C4-2B (cell line): ENCODE measurements around the gene MRC2.
"Not testable (repeated sequence)": the region's sequence is repeated elsewhere in the genome, so short reads cannot be mapped to it uniquely, and the experiment has no call there.

ENCODE experiments used
- H3K27ac ChIP-seq: fragments of 450-650 bp; 2 replicates; pipeline ENCODE4 v1.5.1; 2017
- ZFX ChIP-seq: fragments of 450-650 bp; IDR thresholded peaks from 2 replicates; pipeline ENCODE4 v1.6.1; 2017
- TF ChIP-seq, protein P1 (sequence below): fragments of 450-650 bp; conservative IDR thresholded peaks from 2 replicates; pipeline ENCODE4 v1.5.1; 2017; ENCODE audit warnings: mild to moderate bottlenecking

MRC2 gene

DNA sequence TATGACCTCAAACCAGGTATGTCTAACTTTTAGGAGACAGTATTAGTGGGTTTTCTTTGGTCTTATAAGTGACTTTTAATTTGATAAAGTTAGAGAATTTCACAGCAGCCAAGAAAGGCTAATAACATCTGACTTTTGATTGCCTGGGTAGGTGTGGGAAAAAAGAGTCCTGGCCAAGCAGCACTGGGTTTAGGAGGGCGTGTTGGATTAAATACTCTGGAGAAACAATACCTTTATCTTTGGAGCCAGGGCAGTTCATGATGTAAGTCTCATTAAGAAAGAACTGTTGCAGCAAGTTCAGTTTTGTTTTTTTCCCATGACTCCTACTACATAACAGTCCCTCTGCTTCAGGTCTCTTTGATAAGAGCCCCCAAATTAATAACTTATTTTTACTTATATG lies 26.7 kb upstream of the MRC2 start:
- no peak overlapping the region for H3K27ac ChIP-seq
- no peak for TF ChIP-seq ZFX
- TF ChIP-seq, protein P1, sequence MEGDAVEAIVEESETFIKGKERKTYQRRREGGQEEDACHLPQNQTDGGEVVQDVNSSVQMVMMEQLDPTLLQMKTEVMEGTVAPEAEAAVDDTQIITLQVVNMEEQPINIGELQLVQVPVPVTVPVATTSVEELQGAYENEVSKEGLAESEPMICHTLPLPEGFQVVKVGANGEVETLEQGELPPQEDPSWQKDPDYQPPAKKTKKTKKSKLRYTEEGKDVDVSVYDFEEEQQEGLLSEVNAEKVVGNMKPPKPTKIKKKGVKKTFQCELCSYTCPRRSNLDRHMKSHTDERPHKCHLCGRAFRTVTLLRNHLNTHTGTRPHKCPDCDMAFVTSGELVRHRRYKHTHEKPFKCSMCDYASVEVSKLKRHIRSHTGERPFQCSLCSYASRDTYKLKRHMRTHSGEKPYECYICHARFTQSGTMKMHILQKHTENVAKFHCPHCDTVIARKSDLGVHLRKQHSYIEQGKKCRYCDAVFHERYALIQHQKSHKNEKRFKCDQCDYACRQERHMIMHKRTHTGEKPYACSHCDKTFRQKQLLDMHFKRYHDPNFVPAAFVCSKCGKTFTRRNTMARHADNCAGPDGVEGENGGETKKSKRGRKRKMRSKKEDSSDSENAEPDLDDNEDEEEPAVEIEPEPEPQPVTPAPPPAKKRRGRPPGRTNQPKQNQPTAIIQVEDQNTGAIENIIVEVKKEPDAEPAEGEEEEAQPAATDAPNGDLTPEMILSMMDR: no peak

DNA sequence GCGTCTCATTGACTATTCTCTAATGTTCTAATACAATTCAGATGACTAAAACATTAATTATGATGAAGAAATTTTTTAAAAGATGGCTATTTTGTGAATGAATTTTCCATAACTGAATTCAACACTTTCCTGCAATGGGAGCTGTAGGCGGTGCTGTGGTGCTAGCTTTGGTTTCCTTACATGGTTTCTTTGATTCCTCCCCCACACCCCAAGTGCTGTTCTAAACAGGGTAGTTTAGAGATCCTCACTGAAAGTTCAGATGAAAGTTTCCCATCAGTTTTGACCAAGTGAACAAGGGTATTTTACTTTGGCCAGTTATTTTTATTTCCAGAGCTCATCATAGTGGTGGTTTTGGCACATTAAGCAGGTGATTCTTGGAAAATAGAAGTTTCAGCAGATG lies 26.0 kb upstream of the MRC2 start:
- TF ChIP-seq, protein P1: no peak
- no peak for TF ChIP-seq ZFX
- H3K27ac ChIP-seq: no peak overlapping the region

DNA sequence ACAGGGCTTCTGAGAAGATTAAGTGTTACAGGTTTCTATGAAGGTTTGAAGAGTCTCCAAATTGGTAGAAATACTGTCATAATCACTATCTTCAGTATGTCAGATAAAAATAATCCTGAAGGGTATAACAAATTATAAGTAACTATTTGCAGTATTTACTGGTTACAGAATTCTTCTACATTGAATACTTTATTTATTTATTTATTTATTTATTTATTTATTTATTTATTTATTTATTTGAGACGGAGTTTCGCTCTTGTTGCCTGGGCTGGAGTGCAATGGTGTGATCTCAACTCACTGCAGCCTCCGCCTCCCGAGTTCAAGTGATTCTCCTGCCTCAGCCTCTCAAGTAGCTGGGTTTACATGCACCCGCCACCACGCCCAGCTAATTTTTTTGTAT lies 23.7 kb upstream of the MRC2 start:
- not testable (repeated sequence) for H3K27ac ChIP-seq

DNA sequence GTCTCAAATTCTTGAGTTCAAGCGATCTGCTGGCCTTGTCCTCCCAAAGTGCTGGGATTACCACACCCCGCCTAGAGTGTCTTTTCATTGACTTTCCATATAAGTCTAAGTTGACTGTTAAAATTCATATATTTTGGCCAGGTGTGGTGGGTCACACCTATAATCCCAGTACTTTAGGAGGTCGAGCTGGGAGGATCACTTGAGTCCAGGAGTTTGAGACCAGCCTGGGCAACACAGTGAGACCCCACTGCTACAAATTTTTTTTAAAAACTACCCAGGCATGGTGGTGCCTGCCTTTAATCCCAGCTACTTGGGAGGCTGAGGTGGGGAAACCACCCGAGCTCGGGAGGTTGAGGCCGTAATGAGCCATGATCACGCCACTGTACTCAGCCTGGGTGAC lies 21.9 kb upstream of the MRC2 start:
- H3K27ac ChIP-seq: no peak overlapping the region
- TF ChIP-seq, protein P1: no peak
- no peak for TF ChIP-seq ZFX

DNA sequence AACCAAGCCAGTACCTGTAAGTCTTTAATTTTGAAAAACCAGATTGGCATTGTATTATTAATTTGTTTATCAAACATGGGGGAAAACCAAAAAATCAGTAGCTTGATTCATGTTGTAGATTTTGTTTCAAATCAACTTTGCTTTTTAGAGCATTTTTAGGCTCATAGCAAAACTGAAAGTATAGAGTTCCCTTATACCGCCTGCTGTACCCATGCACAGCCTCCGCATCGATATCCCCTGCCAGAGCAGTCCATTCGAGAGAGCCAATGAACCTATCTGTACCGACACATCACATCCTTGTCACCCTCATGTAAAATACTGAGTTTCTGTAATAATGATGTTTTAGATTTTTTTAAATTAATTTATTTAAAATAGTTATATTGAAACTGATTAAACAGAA lies 16.2 kb upstream of the MRC2 start:
- TF ChIP-seq, protein P1: no peak
- no peak for TF ChIP-seq ZFX
- no peak overlapping the region for H3K27ac ChIP-seq

DNA sequence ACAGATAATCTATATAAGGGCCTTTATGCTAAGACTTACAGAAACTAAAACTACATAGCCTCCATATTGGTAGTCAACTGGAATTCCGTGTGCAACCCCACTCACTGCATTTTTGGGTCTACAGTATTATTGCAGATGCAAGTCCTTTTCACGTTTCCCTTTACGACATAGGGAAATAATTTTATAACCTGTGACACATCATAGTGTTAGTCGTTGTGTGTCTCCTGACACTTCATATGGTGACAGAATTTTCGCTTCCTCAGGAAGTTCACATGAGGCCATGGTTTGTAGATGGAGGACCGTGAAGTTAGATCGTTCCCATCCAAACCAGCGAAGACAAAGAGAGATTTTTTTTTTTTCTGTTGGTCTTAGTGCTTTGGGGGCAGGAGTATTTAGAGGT lies 15.7 kb upstream of the MRC2 start:
- TF ChIP-seq, protein P1: no peak
- TF ChIP-seq ZFX: no peak
- no peak overlapping the region for H3K27ac ChIP-seq

DNA sequence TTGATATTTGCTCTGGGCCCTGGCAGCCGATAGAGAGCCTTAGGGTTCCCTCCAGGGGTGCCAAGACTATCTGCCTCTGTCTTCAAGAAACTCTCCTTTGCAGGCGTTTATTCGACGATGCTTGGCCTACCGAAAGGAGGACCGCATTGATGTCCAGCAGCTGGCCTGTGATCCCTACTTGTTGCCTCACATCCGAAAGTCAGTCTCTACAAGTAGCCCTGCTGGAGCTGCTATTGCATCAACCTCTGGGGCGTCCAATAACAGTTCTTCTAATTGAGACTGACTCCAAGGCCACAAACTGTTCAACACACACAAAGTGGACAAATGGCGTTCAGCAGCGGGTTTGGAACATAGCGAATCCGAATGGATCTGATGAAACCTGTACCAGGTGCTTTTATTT lies 15.2 kb upstream of the MRC2 start:
- not testable (repeated sequence) for H3K27ac ChIP-seq

DNA sequence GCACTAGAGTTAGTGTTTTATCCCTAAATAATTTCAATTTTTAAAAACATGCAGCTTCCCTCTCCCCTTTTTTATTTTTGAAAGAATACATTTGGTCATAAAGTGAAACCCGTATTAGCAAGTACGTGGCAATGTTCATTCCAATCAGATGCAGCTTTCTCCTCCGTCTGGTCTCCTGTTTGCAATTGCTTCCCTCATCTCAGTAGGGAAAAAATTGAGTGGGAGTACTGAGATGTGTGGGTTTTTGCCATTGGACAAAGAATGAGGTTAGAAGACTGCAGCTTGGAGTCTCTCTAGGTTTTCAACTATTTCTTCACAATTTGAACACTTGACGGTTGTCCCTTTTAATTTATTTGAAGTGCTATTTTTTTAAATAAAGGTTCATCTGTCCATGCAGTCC lies 14.4 kb upstream of the MRC2 start:
- not testable (repeated sequence) for H3K27ac ChIP-seq

DNA sequence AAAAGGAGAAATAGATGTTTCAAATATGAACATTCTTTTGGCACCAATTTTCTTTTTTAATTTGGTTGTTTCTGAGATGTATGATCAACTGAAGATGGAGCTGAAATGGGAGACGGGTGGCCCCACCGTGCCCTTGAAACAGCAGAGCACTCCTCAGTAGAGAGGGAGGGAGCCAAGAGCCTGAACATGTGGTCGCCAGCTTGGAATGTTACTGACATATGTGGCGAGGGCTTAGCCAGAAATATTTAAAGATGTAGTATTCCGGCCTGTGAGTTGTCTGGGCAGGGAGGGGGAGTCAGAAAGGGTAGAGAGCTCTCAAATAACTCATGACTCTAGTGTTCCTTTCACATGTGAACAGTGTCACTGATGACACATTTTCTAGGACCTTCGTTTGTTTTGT lies 13.3 kb upstream of the MRC2 start:
- TF ChIP-seq ZFX: no peak
- TF ChIP-seq, protein P1: no peak
- no peak overlapping the region for H3K27ac ChIP-seq
